ENCODE data around the gene COL8A1.
"Not testable (repeated sequence)": the region's sequence is repeated elsewhere in the genome, so short reads cannot be mapped to it uniquely, and the experiment has no call there.

The COL8A1 gene

DNA sequence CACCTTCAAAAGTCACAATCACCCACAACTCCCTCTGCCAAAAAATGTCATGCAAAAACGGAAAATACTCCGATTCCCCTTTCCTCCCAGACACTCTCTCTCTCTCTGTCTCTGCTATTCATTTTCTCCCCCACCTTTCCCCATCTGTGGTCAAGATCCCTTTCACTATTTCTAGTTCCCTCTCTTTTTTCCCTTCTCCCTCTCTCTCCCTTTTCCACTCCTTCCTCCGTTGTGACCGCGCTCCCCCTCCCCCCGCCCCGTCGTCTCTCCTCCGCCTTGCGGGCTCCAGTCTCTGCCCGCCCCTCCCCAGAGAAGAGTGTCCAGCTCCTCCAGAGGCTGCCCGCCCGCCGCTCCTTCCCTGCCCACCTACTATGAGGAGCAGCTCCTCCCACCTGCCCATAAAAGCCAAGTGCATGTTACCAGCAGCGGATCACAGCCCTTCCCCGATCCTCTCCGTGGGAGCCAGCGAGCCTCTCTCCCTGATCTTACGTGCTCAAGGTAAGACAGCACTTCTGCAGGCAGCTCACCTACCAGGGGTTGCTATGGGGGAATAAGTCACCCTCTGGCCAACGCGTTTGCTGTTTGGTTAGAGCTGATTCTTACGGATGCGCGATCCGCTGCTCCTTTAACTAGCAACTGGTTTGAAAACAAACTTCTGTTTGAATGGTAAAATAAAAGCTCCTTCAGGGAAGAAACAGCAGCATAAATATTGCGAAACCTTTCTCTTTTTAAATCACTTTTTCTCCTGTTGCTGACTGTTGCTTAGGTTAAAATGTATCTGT is at the start of gene COL8A1:
TSS of gene COL8A1 (plus strand) at position 428 of the 782 bp plus-strand sequence. CDS start 152,089 bp downstream, outside the sequence.
- DNase-seq (ENCODE audit: low read depth) = peak; percentile 85

DNA sequence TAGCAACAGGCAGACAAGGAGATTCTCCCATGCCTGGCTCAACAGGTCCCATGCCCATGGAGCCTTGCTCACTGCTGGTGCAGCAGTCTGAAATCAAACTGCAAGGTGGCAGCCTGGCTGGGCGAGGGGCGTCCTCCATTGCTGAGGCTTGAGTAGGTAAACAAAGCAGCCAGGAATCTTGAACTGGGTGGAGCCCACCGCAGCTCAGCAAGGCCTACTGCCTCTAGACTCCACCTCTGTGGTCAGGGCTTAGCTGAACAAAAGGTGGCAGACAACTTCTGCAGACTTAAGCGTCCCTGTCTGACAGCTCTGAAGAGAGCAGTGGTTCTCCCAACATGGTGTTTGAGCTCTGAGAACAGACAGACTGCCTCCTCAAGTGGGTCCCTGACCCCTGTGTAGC is 49.2 kb upstream of the COL8A1 start:
- not testable (repeated sequence) for DNase-seq (ENCODE audit: low read depth)

DNA sequence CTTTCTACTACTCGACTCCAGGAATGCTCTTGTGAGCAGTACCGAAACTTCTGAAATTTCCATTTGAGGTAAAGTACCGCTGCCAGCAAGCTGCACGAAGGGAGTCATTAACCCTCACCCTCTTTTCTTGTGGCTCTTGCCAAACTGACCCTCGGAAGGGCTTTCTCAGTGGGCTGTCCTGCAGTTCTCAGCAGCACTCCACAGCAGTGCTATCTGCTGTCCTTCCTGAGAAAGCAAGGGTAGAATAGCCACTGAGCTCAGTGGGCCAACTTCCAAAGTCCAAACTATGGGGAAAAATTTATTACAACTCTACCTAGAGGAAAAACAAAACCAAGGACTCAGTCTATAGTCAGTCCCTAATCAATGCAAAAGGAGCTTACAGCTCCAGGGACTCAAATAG is 38.5 kb upstream of the COL8A1 start:
- no peak for DNase-seq (ENCODE audit: low read depth)

DNA sequence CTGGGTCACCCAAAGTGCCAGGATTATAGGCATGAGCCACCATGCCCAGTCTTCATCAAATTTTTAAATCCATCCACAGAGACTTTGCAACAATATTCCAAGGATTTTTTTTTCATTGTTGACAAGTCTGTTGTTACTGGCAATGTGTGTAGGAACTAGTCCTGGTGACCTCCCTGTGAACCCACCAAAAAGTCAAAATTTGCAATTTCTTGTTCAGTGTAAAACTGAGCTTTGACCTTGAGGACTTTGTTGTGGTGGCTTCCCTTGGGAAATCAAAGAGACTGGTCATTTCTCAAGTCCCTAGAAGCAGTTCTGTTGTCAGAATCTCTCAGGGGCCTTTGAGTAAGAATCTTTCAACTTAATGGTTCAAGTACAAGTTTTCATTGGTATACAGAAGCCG is 36.9 kb upstream of the COL8A1 start:
- no peak for DNase-seq (ENCODE audit: low read depth)

DNA sequence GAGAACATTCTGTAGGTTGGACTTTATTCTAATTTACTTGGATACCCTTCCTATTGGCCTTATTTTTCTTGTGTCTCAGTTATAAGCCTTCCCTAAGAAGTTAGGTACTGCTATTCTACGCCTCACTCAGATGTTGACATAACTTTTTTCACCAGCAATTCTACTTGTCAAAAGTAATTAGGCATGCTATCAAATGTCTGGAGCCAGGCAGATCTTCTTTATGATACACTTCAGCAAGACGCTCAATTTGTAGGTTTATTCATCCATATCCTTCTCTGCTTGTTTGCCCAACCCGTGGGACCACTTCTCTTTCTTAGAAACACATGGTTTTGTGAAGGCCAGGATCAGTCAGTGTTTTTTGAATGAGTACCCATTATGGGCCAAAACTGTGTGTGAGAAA is 36.2 kb upstream of the COL8A1 start:
- no peak for DNase-seq (ENCODE audit: low read depth)

DNA sequence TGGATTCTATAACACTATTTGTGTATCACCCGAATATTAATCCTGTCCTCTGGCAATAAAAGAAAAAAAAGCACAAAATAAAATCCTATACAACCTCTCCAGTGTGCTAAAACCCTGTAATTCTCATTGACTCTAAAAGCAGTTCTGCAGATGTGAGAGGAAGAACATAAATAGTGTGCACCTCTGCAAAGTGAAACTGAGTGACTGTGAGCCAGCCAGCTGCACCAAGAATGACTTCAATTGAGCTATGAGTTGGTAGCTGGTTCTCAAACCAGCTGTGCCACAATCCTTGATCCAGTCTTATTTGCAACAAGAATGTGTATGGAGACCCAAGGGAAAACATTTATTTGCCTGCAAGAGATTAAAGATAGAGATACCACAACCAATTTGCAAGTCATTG is 31.2 kb upstream of the COL8A1 start:
- DNase-seq (ENCODE audit: low read depth) = no peak

DNA sequence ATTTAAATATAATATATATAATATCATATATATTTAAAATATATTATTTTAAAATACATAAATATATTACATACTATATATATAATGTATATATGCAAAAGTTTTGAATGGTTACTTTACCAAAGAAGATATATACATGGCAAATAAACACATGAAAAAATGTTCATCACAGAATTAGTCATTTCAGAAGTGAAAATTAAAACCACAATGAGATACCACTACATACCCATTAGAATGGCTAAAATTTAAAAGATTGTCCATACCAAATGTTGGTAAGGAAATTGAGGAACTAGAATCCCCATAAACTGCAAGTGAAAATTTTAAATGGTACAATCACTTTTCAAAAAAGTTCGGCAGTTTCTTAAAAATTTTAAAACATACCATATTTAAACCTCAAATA is 23.6 kb upstream of the COL8A1 start:
- DNase-seq (ENCODE audit: low read depth) = no peak

DNA sequence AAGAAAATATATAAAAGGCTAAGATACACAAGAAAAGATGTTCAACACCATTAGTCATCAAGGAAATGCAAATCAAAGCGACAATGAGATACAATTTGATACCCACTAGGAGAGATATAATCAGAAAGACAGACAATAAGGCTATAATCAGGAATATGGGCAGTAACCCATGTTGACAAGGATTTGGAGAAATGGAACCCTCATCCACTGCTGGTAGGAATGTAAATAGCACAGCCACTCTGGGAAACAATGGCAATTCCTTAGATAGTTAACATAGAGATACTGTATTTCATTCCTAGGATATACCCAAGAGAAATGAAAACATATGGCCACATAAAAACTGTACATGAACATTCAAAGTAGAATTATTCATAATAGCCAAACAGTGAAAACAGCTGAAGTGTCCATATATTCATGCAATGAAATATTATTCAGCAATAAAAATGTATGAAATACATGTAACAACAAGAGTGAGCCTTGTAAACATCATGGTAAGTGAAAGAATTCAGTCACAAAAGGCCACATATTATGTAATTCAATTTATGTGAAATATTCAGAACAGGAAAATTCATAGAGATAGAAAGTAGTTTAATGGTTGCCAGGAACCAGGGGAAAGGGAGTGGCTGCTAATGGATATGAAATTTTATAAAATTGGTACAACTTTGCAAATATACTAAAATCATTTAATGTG is 18.2 kb upstream of the COL8A1 start:
- DNase-seq (ENCODE audit: low read depth) = no peak

DNA sequence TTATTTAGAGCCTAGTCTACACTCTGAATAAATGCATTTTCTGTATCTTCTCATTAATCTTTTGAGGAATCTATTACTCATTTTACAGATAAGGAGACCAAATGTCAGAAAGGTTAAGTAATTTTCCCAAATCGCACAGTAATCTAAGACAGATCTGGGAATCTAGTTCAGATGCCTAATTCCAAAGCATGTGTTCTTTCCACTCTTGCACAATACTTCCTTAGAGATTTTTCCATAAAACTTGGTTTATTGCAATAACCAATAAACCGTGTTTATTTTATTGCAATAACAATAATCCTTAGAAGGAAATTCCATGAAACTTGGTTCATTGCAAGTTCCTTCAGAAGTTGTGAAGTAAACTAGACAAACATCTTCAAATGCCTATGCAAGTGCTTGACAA is 17.4 kb upstream of the COL8A1 start:
- DNase-seq (ENCODE audit: low read depth) = no peak

DNA sequence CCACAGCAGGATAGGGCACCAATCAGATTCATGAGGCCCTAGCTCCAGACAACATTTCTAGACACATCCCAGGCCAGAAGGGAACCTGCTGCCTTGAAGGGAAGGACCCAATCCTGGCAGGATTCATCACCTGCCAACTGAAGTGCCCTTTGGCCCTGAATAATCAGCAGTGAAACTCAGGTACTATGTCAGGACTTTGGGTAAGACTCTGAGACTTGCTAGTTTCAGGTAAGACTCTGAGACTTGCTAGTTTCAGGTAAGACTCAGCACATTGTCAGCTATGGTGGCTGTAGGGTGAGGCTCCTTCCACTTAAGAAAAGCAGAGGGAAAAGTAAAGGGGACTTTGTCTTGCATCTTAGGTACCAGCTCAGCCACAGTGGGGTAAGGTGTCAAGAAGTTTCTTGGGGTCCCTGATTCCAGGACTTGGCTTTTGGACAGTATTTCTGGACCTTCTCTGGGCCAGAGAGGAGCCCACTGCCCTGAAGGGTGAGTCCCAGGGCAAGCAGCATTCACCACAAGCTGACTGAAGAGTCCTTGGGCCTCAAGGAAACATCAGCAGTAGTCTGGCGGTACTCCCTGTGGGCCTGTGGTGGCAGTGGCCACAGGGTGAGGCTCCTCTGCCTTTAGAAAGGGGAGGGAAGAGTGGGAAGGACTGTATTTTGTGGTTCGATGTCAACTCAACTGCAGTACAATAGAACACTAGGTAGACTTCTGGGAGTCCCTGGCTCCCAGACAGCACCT is 13.7 kb upstream of the COL8A1 start:
- DNase-seq (ENCODE audit: low read depth) = no peak

DNA sequence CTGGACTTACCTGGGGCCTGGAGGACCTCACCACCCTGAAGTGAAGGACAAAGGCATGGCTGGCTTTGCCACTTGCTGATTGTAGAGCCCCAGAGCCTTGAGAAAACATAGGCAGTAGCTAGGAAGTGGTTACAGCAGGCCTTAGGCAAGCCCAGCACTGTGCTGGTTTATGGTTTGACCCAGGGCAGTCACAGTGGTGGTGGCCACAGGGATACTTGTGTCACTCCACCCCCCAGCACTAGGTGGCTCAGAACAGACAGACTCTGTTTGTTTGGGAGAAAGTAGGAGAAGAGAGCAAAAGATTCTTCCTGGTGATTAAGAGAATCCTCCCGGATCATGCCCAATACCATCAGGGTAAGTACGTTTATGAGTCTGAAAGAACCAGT is 13.2 kb upstream of the COL8A1 start:
- DNase-seq (ENCODE audit: low read depth) = no peak

DNA sequence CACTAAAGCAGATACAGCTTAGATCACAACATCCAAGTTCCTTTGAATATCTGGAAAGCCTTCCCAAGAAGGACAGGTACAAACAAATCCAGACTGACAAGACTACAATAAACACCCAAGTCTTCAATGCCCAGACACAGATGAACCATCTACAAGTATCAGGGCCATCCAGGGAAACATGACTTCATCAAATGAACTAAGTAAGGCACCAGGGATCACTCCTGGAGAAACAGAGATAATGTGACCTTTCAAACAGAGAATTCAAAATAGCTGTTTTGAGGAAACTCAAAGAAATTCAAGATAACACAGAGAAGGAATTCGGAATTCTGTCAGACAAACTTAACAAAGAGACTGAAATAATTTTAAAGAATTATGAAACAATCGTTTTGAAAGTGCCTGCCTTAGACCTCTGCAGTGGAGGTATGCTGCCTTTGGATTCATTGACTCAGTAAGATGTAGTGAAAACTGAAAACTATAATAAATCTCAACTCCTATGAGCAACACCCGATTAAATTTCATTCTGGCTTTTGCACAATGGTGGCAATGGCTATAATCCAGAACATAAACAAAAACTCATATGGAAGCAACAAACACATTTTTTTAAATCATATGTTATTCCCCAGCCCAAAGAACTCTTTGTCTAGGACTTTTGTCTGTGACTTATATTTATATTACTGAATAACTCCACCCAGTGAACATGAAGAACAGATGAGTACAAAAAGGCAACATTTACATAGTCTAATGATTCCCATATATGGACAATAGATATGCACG is 12.6 kb upstream of the COL8A1 start:
- DNase-seq (ENCODE audit: low read depth) = no peak

DNA sequence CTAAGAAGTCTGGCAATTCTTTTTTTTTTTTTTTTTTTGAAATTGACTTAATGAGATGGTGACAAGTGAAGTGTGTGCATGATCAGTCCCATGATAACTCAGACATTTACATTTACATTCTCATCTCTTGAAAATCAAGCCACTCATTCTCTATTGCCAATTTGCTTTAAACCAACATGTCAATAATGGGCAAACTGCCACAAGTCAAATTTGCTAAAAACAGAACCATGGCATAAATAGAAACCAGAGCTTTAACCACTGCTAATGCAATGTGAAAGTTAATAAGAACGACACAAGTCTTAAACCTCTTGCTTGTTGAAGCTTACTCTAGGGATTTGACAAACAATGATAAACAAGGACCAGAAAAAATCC is 12.0 kb upstream of the COL8A1 start:
- no peak for DNase-seq (ENCODE audit: low read depth)

DNA sequence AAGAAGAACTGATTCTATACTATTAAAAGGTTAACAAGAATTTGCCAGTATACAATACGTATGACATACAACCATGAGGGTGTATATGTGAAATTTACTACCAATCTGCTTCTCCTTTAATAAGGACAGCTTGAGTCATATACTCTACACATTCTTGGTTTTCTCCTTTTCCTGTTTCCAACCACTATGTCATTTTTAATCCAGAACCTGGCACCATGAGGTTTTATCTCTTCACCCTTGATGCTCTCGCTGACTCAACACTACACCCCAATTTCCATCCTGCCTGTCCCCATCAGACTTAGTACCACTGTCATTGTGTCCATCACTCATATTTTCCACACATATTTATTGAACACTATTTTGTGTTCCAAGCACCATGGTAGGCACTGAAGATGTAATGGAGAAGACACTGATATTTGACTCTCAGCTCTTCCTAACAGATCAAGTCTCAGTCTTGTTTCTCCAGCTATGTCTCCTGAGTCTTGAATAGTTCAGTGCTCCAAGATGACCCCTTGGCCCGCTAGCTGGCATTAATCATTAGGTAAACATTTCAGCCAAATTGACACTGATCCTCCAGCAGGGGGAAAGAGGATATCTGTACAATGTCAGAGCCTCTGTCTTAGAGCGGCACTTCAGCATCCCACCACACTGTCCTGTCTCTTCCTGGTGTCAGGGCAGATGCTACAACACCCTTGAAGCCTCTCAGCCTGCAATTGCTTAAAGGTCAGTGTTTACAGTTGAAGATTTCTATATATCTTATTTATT is 11.2 kb upstream of the COL8A1 start:
- DNase-seq (ENCODE audit: low read depth) = no peak

DNA sequence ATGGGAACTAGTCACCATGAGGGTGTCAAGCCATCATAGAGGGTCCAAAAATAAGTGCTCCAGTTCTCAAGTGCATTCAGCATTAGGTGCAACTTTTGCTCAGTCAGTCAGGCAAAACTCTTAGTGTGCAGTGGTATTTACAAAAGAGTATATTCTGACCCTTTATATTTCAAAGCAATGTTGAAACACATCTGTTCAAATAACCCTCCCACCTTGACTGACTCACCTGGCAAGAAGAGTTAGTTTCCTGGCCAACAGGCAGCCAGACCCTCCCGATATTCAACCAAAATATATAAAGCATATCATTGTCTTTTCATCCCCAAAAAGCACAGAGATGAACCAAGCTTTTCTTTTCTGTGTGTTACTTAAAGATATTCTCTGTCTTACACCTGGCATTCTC is 7.6 kb upstream of the COL8A1 start:
- DNase-seq (ENCODE audit: low read depth) = no peak

DNA sequence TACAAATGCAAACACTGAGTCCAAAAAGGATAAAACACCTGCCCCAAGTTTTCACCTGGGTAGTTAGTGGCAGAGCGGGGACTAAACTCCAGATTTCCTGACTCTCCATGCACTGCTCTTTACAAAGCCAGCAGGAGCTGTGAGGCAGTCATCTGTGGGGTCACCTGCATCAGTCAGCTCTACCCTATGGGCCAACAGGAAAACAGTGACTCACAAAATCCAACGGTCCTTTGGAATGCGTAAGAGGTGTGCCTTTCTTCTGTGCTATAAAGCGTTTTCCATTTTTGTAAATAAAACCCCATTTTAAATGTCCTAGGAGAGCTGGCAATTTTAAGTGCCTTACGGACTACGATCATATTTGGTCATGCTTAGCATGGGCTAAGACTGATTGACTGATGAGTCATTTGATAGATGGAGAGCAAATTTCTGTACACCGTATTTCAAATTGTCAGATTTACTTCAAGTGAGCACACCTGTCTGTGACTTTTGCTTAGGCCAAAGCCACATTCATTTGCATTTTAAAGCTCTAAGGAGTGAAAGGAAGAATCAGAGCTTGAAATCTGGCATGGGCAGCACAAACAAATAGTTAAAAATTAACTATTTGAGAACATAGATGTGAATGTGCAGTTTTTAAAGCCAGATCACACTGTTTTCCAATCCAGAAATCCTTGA is 4.4 kb upstream of the COL8A1 start:
- no peak for DNase-seq (ENCODE audit: low read depth)

DNA sequence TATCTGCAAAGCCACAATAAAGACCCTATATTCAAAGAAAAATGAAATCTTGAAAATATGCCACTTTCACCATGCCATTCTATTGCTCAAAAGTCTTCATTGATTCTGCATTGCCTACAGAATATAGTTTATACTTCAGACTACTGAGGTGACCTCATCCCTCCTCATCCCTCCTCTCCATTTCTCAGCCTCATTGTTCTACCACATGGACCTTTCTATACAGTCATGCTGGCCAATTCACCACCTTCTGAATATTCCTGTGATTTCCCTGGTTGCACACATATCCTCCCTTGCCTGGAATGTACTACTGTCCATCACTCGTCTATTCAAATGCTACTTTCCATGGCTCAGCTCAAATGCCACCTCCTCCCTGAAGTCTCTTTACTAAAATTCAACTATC is 3.5 kb upstream of the COL8A1 start:
- no peak for DNase-seq (ENCODE audit: low read depth)

DNA sequence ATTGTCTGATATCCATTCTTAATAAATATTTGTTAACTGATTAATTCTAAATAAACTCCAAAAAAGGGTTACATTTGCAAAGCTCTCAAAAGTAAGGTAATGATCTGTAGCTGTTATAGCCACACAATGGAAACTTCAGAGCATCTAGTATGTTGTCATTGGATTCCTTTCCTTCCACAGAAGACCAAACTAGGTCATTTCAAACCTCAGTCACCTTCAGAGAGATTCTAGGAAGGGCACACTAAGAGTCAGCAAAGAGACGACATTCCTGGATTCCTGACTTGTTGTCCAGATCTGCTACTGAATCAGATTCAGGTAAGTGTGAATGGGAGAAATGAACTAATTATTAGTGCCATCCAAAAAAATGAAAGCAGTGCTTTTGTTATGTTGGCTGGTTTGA is 3.0 kb upstream of the COL8A1 start:
- no peak for DNase-seq (ENCODE audit: low read depth)

DNA sequence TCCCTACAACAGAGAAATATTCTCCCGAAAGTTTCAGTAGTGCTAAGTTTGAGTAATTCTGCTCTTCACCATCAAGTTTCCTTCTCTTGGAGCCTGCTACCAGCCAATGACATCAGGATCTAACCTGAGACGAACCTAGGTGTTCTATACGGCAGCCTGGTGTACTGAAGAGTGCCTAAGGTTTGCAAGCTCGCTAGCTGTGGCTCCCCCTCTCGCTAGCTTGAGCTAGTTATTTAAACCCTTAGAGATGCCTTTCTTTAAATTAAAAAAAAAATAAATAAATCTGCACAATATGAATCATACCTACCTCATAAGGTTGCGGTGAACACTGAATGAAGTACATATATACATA is 1.4 kb upstream of the COL8A1 start:
- DNase-seq (ENCODE audit: low read depth) = no peak

DNA sequence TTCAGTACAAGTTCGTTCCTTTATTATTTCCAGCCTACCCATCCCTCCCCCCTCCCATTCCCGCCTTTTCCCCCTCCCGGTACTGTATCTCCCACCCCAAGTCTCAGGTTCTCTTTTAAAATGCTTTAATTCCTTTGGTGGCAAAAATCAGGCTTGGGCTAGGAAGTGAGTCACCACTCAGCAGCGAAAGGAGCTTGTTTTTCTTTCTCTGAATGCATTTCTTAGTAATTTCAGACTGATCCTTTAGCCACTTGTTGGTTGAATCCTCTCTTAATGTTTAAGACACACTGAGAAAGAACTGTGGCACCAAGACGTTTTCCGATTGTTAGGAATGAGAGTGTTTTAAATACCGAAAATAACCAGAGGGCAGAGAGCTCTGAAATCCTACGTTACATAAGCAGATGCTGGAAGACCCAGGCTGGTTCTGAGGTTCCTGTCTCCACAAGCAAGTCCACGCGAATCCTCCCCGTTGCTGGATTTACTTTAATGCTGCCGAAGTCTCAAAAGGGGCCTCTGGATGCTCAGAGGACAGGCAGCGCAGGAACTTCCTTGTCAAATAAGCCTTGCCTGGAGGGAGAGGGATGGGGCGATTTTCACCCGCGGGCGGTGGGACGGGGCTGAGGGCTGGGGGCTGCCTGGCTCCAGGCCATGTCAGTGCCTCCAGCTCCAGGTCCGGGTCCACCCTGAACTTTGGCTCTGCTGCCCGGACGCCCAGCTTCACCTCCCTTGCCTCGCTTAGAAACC is 854 bp upstream of the COL8A1 start:
- DNase-seq (ENCODE audit: low read depth) = peak; percentile 93
